ENCODE results near the gene RHBDL3.
A peak's percentile ranks its signal among the peaks of the same experiment; 100 is the strongest.
"Not testable (repeated sequence)": the region's sequence is repeated elsewhere in the genome, so short reads cannot be mapped to it uniquely, and the experiment has no call there.

RHBDL3 gene, protein sequence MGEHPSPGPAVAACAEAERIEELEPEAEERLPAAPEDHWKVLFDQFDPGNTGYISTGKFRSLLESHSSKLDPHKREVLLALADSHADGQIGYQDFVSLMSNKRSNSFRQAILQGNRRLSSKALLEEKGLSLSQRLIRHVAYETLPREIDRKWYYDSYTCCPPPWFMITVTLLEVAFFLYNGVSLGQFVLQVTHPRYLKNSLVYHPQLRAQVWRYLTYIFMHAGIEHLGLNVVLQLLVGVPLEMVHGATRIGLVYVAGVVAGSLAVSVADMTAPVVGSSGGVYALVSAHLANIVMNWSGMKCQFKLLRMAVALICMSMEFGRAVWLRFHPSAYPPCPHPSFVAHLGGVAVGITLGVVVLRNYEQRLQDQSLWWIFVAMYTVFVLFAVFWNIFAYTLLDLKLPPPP

DNA sequence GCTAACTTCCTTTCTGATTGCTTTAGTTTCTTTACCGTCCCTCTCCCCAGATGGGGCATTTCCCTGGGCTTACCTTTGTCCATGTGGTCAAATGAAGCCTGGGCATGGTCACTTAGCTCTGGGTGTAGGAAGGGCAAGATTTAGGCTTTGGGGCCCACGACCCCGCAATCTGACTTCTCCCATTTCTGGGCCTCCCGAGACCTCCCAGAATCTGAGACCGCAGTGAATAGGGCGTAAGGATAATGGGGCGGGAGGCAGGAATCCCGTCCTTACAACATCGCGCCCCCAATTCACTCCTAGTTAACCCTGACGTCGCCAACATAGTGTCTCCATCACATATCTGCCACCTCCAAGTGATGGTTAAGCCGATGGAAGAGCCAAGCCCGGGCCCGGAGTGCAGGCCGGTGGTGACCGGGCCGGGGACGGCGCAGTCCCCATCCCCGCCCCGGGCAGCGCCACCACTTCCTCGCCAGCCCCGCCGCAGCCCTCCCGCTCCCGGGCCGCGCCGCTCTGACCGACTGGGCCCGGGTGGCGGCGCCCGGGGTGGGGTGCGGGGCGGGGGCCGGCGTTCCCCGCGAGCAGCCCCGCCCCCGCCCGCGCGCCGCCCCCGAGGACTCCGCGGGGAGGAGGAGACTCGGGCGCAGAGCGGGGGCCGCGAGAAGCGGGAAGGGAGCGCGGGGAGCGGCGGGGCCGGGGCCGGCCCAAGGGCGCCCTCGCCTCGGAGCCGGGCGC is at the start of gene RHBDL3:
Gene RHBDL3, plus strand, starts transcription at position 641 of the 732 bp plus-strand sequence. CDS start 358 bp downstream, outside the sequence.
- no peak for DNase-seq

DNA sequence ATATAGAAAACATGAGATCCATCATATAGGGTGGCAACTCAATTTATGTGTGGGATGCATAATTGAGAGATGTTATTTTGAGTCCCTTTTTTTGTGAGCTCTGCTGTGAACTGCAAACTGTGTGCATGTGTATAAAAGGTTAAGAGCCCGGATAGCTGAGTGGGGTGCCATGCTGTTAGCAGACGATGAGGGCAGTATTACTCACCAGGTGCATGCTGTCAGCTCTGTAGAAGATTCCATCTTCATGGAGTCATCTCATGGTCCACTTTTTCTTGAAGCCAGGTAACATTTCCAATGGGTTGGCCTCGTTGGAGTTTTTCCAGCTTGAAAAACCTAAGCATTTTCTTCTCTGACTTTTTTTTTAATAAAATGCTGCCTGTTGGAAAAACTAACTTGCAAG is 43.0 kb upstream of the RHBDL3 start:
- no peak for DNase-seq

DNA sequence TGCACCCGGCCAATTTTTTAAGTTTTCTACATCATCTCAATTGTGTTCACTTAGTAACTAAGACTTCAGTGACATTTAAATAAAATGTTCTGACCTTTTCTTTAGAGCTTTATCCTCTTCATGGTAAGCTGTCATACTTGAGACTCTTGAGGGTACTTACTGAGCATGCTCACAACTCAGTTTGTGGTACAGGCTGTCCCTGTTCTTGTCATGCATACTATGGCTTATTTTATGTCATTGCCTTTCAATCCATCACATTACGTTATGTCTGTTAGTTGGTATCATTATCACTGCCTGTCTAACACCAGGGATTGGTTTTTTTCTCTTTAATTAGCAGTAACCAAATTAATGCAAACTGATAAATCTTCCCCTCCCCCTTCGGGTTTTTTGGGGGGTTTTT is 41.9 kb upstream of the RHBDL3 start:
- DNase-seq = no peak

- no peak for DNase-seq
Observed at GRCh38 chr17:32226886-32227285, 38.7 kb upstream of the RHBDL3 start.

GRCh38 chr17:32227910-32228309 is 37.7 kb upstream of the RHBDL3 start:
- no peak for DNase-seq

DNA sequence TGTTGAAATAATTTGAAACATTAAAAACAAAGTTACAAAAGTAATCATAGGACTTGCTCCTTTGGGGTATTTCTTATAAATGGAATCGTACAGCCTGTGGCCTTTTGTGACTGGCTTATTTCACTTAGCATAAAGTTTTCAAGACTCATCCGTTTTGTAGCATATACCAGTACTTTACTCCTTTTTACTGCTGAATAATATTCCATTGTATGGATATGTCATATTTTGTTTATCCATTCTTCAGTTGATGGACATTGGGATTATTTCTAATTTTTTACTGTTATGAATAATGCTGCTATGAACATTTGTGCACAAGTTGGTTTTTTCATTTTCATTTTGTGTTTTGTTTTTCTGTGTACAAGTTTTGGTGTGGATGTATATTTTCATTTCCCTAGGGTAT is 30.0 kb upstream of the RHBDL3 start:
- no peak for DNase-seq

DNA sequence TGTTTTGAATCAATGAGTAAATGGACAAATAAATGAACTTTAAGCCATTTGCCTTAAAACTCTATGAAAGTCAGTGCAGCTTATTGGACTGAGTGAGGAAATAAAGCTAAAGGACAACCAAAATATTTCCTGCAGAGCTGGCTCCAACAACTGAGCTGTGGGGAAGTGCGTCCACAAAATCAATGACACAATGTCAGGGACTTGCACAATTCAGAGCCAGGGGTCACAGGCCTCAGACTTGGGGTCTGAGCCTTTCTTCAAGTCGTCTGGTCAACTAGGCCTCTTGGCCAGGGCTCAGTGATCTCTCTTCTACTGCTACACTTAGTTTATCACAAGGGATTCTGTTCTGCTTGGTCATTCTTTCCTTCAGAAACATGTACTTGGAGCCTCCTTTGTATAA is 26.2 kb upstream of the RHBDL3 start:
- no peak for DNase-seq

- no peak for DNase-seq
Observed at GRCh38 chr17:32240750-32241149, 24.9 kb upstream of the RHBDL3 start.

DNA sequence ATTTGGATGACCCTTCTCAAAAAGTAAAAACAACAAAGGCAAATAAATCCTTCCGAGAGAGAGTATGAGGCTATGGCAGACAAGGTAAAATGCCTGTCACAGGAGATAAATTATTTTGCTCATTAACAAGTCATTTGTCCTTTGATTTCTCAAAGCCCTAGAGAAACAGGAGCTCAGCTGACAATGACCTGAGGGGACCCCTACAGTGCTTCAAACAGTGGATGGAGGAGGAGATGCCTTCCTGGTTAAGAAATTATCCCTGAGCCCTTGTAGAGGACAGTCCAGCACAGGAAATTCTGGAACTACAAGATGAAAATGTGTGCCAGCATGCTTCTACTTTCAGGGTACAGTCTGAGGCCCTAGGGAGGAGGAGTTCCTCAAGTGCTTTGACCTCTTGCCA is 24.0 kb upstream of the RHBDL3 start:
- no peak for DNase-seq

DNA sequence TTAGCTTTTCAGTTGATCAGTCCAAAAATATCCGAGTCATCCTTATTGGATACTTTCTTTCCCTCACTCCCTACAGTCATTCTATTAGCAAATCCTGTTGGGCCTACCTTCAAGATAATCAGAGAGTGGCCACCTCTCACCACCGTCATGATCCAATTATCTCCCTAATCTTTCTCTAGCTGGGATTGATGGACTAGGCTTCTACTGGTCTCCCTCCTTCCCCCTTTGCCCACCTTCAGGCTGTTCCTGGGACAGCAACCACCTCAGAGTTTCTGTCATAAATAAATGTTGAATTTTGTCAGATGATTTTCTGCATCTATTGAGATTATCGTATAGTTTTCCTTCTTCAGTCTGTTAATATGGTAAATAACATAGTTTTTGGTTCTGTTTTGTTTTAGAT is 16.2 kb upstream of the RHBDL3 start:
- no peak for DNase-seq

- peak; percentile 86 for DNase-seq
Observed at GRCh38 chr17:32253117-32253611, 12.5 kb upstream of the RHBDL3 start.

GRCh38 chr17:32256012-32256700 is 9.5 kb upstream of the RHBDL3 start:
- DNase-seq = no peak

GRCh38 chr17:32256701-32257019 is 9.0 kb upstream of the RHBDL3 start:
- DNase-seq = no peak

GRCh38 chr17:32258383-32259140 is 7.1 kb upstream of the RHBDL3 start:
- no peak for DNase-seq

DNA sequence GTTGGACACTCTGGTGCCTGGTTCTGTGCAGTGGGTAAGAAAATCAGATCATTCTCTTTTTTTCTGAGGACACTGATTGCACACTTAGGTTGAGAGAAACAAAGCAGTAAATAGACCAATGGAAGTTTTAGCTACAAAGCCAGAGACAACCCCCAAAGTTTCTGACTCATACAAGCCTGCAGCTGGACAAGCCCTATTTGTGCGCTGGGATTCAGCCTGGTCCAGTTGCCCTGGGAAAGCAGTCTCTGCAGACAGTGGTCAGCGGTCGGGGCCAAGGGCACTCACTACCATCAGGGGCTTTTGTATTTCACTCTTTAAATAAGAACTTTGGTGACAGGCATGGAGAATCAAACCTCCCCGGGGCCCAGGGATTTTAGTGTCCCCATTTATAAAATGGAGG is 6.0 kb upstream of the RHBDL3 start:
- no peak for DNase-seq

DNA sequence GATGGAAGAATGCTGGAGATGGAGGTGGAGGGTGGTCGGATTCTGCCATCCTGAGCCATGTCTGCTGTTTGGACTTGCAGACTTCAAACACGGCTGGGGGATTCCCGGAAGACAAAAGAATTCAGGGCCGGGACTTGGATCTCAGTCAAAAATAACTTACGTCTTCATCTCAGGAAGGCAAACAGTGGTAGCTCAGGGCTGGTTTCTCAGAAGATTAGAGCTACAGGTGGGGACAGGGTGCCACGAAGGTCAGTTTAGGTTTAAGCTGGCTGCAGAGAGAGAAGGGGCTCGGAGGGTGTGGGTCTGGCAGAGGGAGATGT is 4.3 kb upstream of the RHBDL3 start:
- no peak for DNase-seq

- DNase-seq = no peak
Observed at GRCh38 chr17:32261936-32262510, 3.6 kb upstream of the RHBDL3 start.

DNA sequence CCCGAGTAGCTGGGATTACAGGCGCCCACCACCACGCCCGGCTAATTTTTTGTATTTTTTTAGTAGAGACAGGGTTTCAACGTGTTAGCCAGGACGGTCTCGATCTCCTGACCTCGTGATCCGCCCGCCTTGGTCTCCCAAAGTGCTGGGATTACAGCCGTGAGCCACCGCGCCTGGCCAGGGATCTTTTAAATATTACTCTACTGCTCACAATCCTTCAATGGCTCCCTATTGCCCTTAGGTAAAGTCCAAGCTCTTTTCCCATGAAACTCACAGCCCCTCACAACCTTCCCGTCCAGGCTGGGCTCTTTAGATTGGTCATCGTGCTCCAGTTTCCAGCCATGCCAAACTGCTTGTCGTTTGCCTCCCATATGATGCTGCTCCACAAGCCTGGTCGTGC is 2.1 kb upstream of the RHBDL3 start:
- DNase-seq = not testable (repeated sequence)

DNA sequence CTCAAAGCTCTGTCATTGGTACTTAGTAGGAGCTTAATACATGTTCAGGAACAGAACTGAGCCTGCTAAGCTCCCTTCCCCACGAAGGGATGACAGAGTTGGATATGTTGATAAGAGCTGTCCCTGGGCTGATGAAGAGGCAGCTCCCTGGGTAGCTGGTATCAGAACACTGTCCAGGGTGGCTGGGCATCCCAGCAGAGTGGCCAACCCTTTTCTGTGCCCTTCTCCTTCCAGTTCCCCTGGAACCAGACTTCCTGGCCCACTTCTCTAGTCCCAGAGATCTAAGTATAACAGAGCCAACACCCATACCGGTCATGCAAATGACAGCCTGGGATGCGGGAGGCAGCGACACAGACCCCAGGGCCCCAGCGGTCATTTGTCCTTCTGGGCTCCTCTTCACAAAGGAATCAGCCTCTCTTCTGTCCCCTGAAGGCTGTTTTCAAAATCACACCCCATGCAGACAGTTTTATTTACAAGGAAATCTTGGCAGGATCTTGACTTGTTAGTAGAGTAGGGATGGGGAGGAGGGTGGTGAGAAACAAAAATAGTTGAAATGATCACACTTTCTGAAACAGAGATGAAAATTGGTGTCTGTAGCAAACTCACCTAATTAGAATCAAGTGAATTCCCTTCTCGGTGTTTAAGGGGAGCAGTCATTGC is 1.4 kb upstream of the RHBDL3 start:
- DNase-seq = no peak

DNA sequence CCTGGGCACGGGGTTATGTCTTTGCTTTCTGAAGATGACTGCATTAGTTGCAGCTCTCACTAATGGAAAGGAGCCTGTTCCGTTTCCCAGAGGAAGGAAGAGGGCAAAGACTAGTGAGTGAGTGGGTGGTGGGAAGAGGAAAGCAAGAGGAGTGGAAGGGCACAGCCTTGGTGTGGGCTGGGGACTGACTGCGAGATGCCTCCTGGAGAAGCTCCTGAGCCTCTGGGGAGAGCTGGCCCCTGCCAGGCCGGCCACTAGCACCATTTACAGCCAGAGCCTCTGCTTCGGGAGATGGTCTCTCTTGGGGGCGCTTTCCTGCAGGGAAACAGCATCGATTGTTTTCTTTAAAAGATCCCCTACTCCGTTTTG is 825 bp upstream of the RHBDL3 start:
- no peak for DNase-seq

GRCh38 chr17:32266051-32266388 is 388 bp downstream of the RHBDL3 start:
- no peak for DNase-seq

Data from activated CD8-positive, alpha-beta memory T cell treated with anti-CD3 and anti-CD28 coated beads for 24 hours (primary cell).